Measurements from ENCODE around the gene IQGAP1. TPM values are rescaled to one million over a fixed set of nuclear protein-coding genes. Genes with fewer than 3 reads are reported as not detected.
"Not testable (repeated sequence)": the region's sequence is repeated elsewhere in the genome, so short reads cannot be mapped to it uniquely, and the experiment has no call there.

IQGAP1 gene
- total and polyA plus RNA-seq, 2 of the 13 experiments (the other 11 are each of a cell fraction or from before 2014, with no cell fraction given) = 29.5 to 37.9 TPM

DNA sequence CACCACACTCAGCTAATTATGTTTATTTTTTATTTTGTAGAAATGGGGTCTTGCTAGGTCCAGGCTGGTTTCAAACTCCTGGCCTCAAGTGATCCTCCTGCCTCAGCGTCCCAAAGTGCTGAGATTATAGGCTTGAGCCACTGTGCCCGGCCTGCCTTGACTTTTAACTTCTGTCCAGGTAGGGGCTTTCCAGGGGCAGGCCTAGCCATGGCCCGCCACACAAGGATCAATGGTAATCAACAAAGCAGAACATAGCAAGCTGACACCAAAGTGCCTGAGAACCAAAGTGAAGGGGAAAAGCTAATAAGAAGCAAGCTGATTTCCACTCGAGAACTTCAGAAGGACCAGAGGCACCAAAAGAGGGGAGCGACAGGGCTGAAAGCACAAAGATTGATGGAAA lies 132.3 kb downstream of the IQGAP1 start (continued):
- TF ChIP-seq ZNF484 (CRISPR knock-in tag; IDR thresholded peaks at IDR 0.05; ENCODE audit: borderline replicate concordance, low read depth) = no peak
- no peak for TF ChIP-seq HNRNPH1 (optimal IDR thresholded peaks at IDR 0.05; ENCODE audit: low read depth, low read length)

DNA sequence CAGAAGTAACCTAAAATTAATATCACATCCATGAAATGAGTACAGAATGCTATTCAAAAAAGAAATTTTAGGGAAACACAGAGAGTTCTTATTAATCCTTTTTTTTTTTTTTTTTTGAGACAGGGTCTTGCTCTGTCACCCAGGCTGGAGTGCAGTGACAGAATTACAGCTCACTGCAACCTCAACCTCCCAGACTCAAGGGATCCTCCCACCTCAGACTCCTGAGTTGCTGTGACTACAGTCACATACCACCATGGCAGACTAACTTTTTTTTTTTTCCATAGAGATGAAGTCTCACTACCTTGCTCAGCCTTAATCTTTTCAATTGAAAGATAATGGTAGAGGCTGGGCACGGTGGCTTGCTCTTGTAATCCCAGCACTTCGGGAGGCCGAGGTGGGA lies 135.3 kb downstream of the IQGAP1 start:
- Histone ChIP-seq H3K4me1 (ENCODE audit: insufficient read depth, low read length) (no peaks in the 10 kb centered on the region; the same call in 1 of the 2 replicates), H2AFZ (ENCODE audit: low read length) (no peak overlapping the region), H3K36me3 (replicated peaks in 1 of 2; ENCODE audit: control insufficient read depth in 1 of 2, insufficient read depth in 2 of 2, low read length in 2 of 2) (no peaks in the 10 kb centered on the region), H4K20me1 (ENCODE audit: insufficient read depth, low read length) (no peaks in the 10 kb centered on the region), H3K79me2 (ENCODE audit: insufficient read depth, low read length) (no peaks in the 10 kb centered on the region), H3K27ac (ENCODE audit: extremely low read length, insufficient read depth, low read length) (no peak overlapping the region), H3K9me3 (ENCODE audit: low read length) (no peaks in the 10 kb centered on the region), H3K9ac (ENCODE audit: insufficient read depth, low read depth, low read length) (no peak overlapping the region), H3K4me3 (replicated peaks in 1 of 3; ENCODE audit: insufficient read depth in 1 of 3, low read depth in 2 of 3, low read length in 3 of 3) (no peak overlapping the region), H3K4me2 (ENCODE audit: low read depth, low read length) (no peak overlapping the region), H3K27me3 (ENCODE audit: control insufficient read depth in 1 of 2, insufficient read depth in 2 of 2, low read length in 2 of 2) (peaks cover 0 to 12% of the 10 kb centered on the region in 2 experiments; a peak in 2 of 5 replicates)
- CTCF ChIA-PET (ENCODE audit: low intra/inter-chr PET ratio, low total read pairs) = no interaction called here
- POLR2A ChIA-PET = no interaction called here
- ATAC-seq (no peak), DNase-seq (ENCODE audit: low spot score) (no peak), FAIRE-seq (no peak)
- 33% methylated on average over 3 of the region's 3 CpGs for WGBS (ENCODE audit: low lambda C conversion rate)
- in situ Hi-C loops (cut with HindIII; ENCODE audit: extremely low pct_ligation_motif_present, low pct_unique_long_range_greater_than_20kb) (no loop called here), intact Hi-C loops (cut with micrococcal nuclease; ENCODE audit: unreplicated experiment) (no loop called here)
- TF ChIP-seq MAZ (IDR thresholded peaks at IDR 0.05; ENCODE audit: borderline replicate concordance, low read depth, low read length) (no peak), MAZ (CRISPR knock-in tag; IDR thresholded peaks at IDR 0.05; ENCODE audit: low read depth) (no peak), RBFOX2 (IDR thresholded peaks at IDR 0.05; ENCODE audit: low read depth, low read length) (no peak), ATF7 (IDR thresholded peaks at IDR 0.05) (no peak), ATF7 (CRISPR knock-in tag; IDR thresholded peaks at IDR 0.05) (no peak), KLF16 (CRISPR knock-in tag; IDR thresholded peaks at IDR 0.05) (no peak)
- BruUV-seq (replicated peaks) = no TSS peak

GRCh38 chr15:90524018-90524803 lies 136.2 kb downstream of the IQGAP1 start:
- H3K4me3 ChIP-seq (replicated peaks in 1 of 3; ENCODE audit: insufficient read depth in 1 of 3, low read depth in 2 of 3, low read length in 3 of 3); H3K27me3 ChIP-seq (ENCODE audit: control insufficient read depth in 1 of 2, insufficient read depth in 2 of 2, low read length in 2 of 2); ATAC-seq; intact Hi-C loops (cut with micrococcal nuclease; ENCODE audit: unreplicated experiment); H3K27ac ChIP-seq (ENCODE audit: extremely low read length, insufficient read depth, low read length); DNase-seq (ENCODE audit: low spot score); H3K9ac ChIP-seq (ENCODE audit: insufficient read depth, low read depth, low read length); CTCF ChIA-PET (ENCODE audit: low intra/inter-chr PET ratio, low total read pairs); H3K9me3 ChIP-seq (ENCODE audit: low read length); H4K20me1 ChIP-seq (ENCODE audit: insufficient read depth, low read length); H3K36me3 ChIP-seq (replicated peaks in 1 of 2; ENCODE audit: control insufficient read depth in 1 of 2, insufficient read depth in 2 of 2, low read length in 2 of 2); H3K79me2 ChIP-seq (ENCODE audit: insufficient read depth, low read length); POLR2A ChIA-PET; BruUV-seq (replicated peaks); H2AFZ ChIP-seq (ENCODE audit: low read length); in situ Hi-C loops (cut with HindIII; ENCODE audit: extremely low pct_ligation_motif_present, low pct_unique_long_range_greater_than_20kb); H3K4me1 ChIP-seq (ENCODE audit: insufficient read depth, low read length); FAIRE-seq: not testable (repeated sequence)
- H3K4me2 ChIP-seq (ENCODE audit: low read depth, low read length) = 0 out of 2 replicates have a peak overlapping the region, but pooled peaks have one; percentile 2
- WGBS (ENCODE audit: low lambda C conversion rate) = 44% methylated on average over 6 of the region's 6 CpGs

Data from HepG2 (cell line).